HepG2 (cell line): ENCODE results near the gene LYST. TPM values are rescaled to one million over a fixed set of nuclear protein-coding genes. Genes with fewer than 3 reads are reported as not detected.

ENCODE experiments used
- ATAC-seq: fragments of 200-7000 bp; cut with Tn5 transposase; 3 replicates; pipeline ENCODE4 v1.9.1; 2020; ENCODE audit warnings: mild to moderate bottlenecking, moderate library complexity
- BruUV-seq: library from RNA; stranded (reverse); fragments of 400-500 nt; replicated peaks from 2 replicates; lab custom pipeline; 2021; lab: Mats Ljungman, UMichigan
- CTCF ChIA-PET: fragments of 300-600 bp; formaldehyde crosslinking; extraction: SDS; loops from one replicate; lab custom pipeline; 2021; ENCODE audit warnings: low total read pairs, inconsistent platforms, low intra/inter-chr PET ratio; lab: Yijun Ruan, JAX
- POLR2A ChIA-PET: fragments of 350-600 bp; sonication (Branson Sonifier 250); formaldehyde crosslinking; loops from one replicate; lab custom pipeline; 2020; ENCODE audit warnings: antibody characterized with exemption, inconsistent platforms; lab: Yijun Ruan, JAX
- DNase-seq: peaks from one replicate; pipeline ENCODE4 v3.0.0-alpha.2; 2015; ENCODE audit warnings: low spot score
- FAIRE-seq: peaks from 3 replicates; lab custom pipeline; 2011; peaks lifted over from hg19 to GRCh38; lab: Jason Lieb, UNC
- H2AFZ ChIP-seq: one replicate; pipeline ENCODE4 v1.6.1; 2011; ENCODE audit warnings: low read length, inconsistent platforms
- H3K27ac ChIP-seq: fragments of 300-600 bp; 3 replicates; pipeline ENCODE4 v1.8.0; 2011; ENCODE audit warnings: mixed run types, mild to moderate bottlenecking, mixed read lengths, low read length, inconsistent platforms; ENCODE audit not compliant: insufficient read depth; ENCODE audit errors: extremely low read length
- H3K27me3 ChIP-seq, 2 experiments: fragments of 200-600 bp in 1 of 2; 2 replicates in 1 of 2; 3 replicates in 1 of 2; pipeline versions ENCODE4 v1.6.0 to v1.8.0; 2011; ENCODE audit warnings: low read length in 2 of 2, mild to moderate bottlenecking in 2 of 2, moderate library complexity in 2 of 2, inconsistent platforms in 1 of 2; ENCODE audit not compliant: insufficient read depth in 2 of 2, control insufficient read depth in 1 of 2
- H3K36me3 ChIP-seq, 2 experiments: fragments of 200-600 bp in 1 of 2; replicated peaks in 1 of 2; 2 replicates in 1 of 2; 3 replicates in 1 of 2; pipeline versions ENCODE4 v1.5.1 to v1.8.0; 2011; ENCODE audit warnings: low read length in 2 of 2, inconsistent platforms in 1 of 2; ENCODE audit not compliant: insufficient read depth in 2 of 2, control insufficient read depth in 1 of 2
- H3K4me1 ChIP-seq: 2 replicates; pipeline ENCODE4 v1.5.1; 2012; ENCODE audit warnings: low read length, inconsistent platforms; ENCODE audit not compliant: insufficient read depth
- H3K4me2 ChIP-seq: 2 replicates; pipeline ENCODE4 v1.6.0; 2011; ENCODE audit warnings: low read depth, low read length, inconsistent platforms
- H3K4me3 ChIP-seq, 3 experiments: fragments of 200-600 bp in 1 of 3; sonication (generic), shearing (Covaris generic) in 1 of 3; replicated peaks in 1 of 3; 2 replicates each; pipeline ENCODE4 v1.5.1; 2011 to 2016; ENCODE audit warnings: low read length in 3 of 3, inconsistent platforms in 2 of 3, low read depth in 2 of 3, mild to moderate bottlenecking in 2 of 3, control low read depth in 1 of 3, mixed read lengths in 1 of 3; ENCODE audit not compliant: insufficient read depth in 1 of 3
- H3K79me2 ChIP-seq: one replicate; pipeline ENCODE4 v1.6.1; 2011; ENCODE audit warnings: low read length, inconsistent platforms; ENCODE audit not compliant: insufficient read depth
- H3K9ac ChIP-seq: 2 replicates; pipeline ENCODE4 v1.6.0; 2011; ENCODE audit warnings: mild to moderate bottlenecking, low read depth, low read length, inconsistent platforms; ENCODE audit not compliant: insufficient read depth
- H3K9me3 ChIP-seq: 2 replicates; pipeline ENCODE4 v1.5.1; 2012; ENCODE audit warnings: mild to moderate bottlenecking, low read length
- H4K20me1 ChIP-seq: 2 replicates; pipeline ENCODE4 v1.6.0; 2011; ENCODE audit warnings: inconsistent platforms, mild to moderate bottlenecking, low read length, moderate library complexity; ENCODE audit not compliant: insufficient read depth
- BATF2 ChIP-seq: sonication (generic); formaldehyde crosslinking; IDR thresholded peaks from 2 replicates; pipeline ENCODE4 v1.8.0; 2022; ENCODE audit warnings: mild to moderate bottlenecking, missing genetic modification reagents, moderate library complexity
- BRF2 ChIP-seq: sonication (generic); formaldehyde crosslinking; IDR thresholded peaks from 2 replicates; pipeline ENCODE4 v1.8.1; 2022; ENCODE audit warnings: mild to moderate bottlenecking, missing genetic modification reagents
- CTCF ChIP-seq: sonication (generic); formaldehyde crosslinking; IDR thresholded peaks from 2 replicates; pipeline ENCODE4 v1.5.0; 2020; ENCODE audit warnings: mild to moderate bottlenecking, missing genetic modification reagents, moderate library complexity
- JARID2 ChIP-seq: sonication (generic); formaldehyde crosslinking; IDR thresholded peaks from 2 replicates; pipeline ENCODE4 v1.8.1; 2023; ENCODE audit warnings: missing genetic modification reagents, inconsistent platforms; ENCODE audit not compliant: insufficient replicate concordance
- MTF2 ChIP-seq: sonication (generic); formaldehyde crosslinking; IDR thresholded peaks from 2 replicates; pipeline ENCODE4 v1.5.0; 2020; ENCODE audit warnings: missing genetic modification reagents, borderline replicate concordance
- NR2F1 ChIP-seq, 2 experiments: fragments of 450-650 bp in 1 of 2; formaldehyde crosslinking in 1 of 2; IDR thresholded peaks; 2 replicates each; pipeline versions ENCODE4 v1.5.0 to v1.6.1; 2016 to 2020; ENCODE audit warnings: mild to moderate bottlenecking in 1 of 2, missing compliant biosample characterization in 1 of 2, missing genetic modification reagents in 1 of 2, moderate library complexity in 1 of 2
- SMC3 ChIP-seq: IDR thresholded peaks from 2 replicates; pipeline ENCODE4 v1.6.1; 2011; ENCODE audit warnings: low read length, improper control_type of control experiment
- STAG1 ChIP-seq: sonication (generic); formaldehyde crosslinking; IDR thresholded peaks from 2 replicates; pipeline ENCODE4 v1.4.0; 2020; ENCODE audit warnings: missing genetic modification reagents
- ZNF17 ChIP-seq: sonication (generic); formaldehyde crosslinking; IDR thresholded peaks from 2 replicates; pipeline ENCODE4 v1.5.0; 2020; ENCODE audit warnings: mild to moderate bottlenecking, missing genetic modification reagents
- ZNF773 ChIP-seq: sonication (generic); formaldehyde crosslinking; IDR thresholded peaks from 2 replicates; pipeline ENCODE4 v1.4.0; 2020; ENCODE audit warnings: missing genetic modification reagents, borderline replicate concordance
- WGBS: methylation state at CpG from one replicate; pipeline ENCODE4 v1.1.6; 2017; ENCODE audit warnings: low lambda C conversion rate; 5-methylcytosine and 5-hydroxymethylcytosine counted together
- in situ Hi-C: cut with HindIII; loops from 2 replicates; pipeline ENCODE4 v1.10.0; 2017; ENCODE audit warnings: low pct_unique_long_range_greater_than_20kb; ENCODE audit not compliant: extremely low pct_ligation_motif_present
- intact Hi-C: fragments of 100-400 bp; cut with micrococcal nuclease; formaldehyde crosslinking; loops from one replicate; pipeline ENCODE4 v1.10.0; 2022; ENCODE audit not compliant: unreplicated experiment
- polyA plus RNA-seq, 8 experiments: library from polyadenylated mRNA; depleted of rRNA in 3 of 8; stranded (reverse) in 7 of 8; unstranded in 1 of 8; fragments of >200 nt; fragmentation: Illumina TruSeq in 4 of 8; extraction: Trizol in 4 of 8; gene quantifications; 2 replicates each; pipeline versions ENCODE4 v1.2.1 to v1.2.3, GENCODE V29; 2011 to 2016; ENCODE audit warnings: low read depth in 4 of 8, missing spikeins in 1 of 8, mixed read lengths in 1 of 8; ENCODE audit not compliant: insufficient read depth in 1 of 8
- total RNA-seq, 5 experiments: library from RNA; depleted of rRNA; stranded (reverse); fragments of >200 nt; fragmentation: Illumina TruSeq; extraction: Trizol; gene quantifications; 2 replicates each; pipeline ENCODE4 v1.2.3, GENCODE V29; 2016; ENCODE audit warnings: low read depth in 1 of 5
- TF ChIP-seq, protein P1 (sequence below), 2 experiments: sonication (generic) in 1 of 2; formaldehyde crosslinking in 1 of 2; IDR thresholded peaks; 2 replicates each; pipeline versions ENCODE4 v1.6.1 to v1.9.0; 2014 to 2022; ENCODE audit warnings: antibody characterized with exemption in 1 of 2, borderline replicate concordance in 1 of 2, inconsistent platforms in 1 of 2, low read depth in 1 of 2, missing genetic modification reagents in 1 of 2

The LYST gene
- total and polyA plus RNA-seq, 2 of the 13 experiments (the other 11 are each of a cell fraction or from before 2014, with no cell fraction given) = 0.91 to 2.5 TPM

- no peak for TF ChIP-seq ZNF773
- no peak for TF ChIP-seq ZNF17 (CRISPR knock-in tag)
- TF ChIP-seq BATF2 = no peak
These were observed 81.8 kb downstream of the LYST start (continued) for GRCh38 chr1:235784950-235785349.

DNA sequence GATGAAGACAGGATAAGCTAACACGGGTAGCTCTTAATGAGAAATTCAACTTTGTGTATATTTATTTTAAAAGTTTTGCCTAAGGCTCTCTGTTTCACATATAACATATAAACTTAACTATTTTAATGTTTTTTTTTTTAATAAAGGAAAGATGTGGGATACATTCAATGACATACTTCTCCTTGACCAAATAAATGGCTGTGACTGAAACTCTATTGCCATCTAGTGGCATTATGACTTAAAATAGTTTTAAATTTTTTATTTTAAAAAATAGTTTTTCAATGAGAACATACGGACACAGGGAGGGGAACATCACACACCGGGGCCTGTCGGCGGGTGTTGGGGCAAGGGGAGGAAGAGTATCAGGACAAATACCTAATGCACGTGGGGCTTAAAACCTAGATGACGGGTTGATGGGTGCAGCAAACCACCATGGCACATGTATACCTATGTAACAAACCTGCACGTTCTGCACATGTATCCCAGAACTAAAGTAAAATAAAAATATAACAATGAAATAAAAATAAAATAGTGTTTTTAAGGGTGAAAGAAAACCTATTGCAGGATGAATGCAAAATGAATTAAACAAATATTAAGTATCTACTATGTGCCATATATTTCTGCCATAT is 83.4 kb downstream of the LYST start:
- Histone ChIP-seq H3K4me1 (no peaks in the 10 kb centered on the region), H3K9me3 (no peaks in the 10 kb centered on the region), H2AFZ (no peak overlapping the region), H3K27me3 (no peaks in the 10 kb centered on the region), H3K27ac (no peak overlapping the region), H4K20me1 (no peaks in the 10 kb centered on the region), H3K9ac (no peak overlapping the region), H3K4me3 (no peak overlapping the region), H3K4me2 (no peak overlapping the region), H3K36me3 (no peaks in the 10 kb centered on the region), H3K79me2 (no peaks in the 10 kb centered on the region)
- WGBS = 24% methylated on average over 8 of the region's 8 CpGs
- TF ChIP-seq NR2F1 (CRISPR knock-in tag; IDR thresholded peaks at IDR 0.05) (no peak), BRF2 (no peak), MTF2 (CRISPR knock-in tag) (no peak), CTCF (CRISPR knock-in tag) (peak; percentile 41), SMC3 (0 out of 2 replicates have a peak, but pooled peaks have one; percentile 29), JARID2 (no peak), STAG1 (CRISPR knock-in tag) (peak; percentile 74)
- TF ChIP-seq, protein P1, sequence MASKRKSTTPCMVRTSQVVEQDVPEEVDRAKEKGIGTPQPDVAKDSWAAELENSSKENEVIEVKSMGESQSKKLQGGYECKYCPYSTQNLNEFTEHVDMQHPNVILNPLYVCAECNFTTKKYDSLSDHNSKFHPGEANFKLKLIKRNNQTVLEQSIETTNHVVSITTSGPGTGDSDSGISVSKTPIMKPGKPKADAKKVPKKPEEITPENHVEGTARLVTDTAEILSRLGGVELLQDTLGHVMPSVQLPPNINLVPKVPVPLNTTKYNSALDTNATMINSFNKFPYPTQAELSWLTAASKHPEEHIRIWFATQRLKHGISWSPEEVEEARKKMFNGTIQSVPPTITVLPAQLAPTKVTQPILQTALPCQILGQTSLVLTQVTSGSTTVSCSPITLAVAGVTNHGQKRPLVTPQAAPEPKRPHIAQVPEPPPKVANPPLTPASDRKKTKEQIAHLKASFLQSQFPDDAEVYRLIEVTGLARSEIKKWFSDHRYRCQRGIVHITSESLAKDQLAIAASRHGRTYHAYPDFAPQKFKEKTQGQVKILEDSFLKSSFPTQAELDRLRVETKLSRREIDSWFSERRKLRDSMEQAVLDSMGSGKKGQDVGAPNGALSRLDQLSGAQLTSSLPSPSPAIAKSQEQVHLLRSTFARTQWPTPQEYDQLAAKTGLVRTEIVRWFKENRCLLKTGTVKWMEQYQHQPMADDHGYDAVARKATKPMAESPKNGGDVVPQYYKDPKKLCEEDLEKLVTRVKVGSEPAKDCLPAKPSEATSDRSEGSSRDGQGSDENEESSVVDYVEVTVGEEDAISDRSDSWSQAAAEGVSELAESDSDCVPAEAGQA (IDR thresholded peaks at IDR 0.05; ENCODE audit: low read depth) = no peak
- TF ChIP-seq, protein P1 (CRISPR knock-in tag; IDR thresholded peaks at IDR 0.05; ENCODE audit: borderline replicate concordance) = no peak
- POLR2A ChIA-PET = no interaction called here
- BruUV-seq = no TSS peak
- ATAC-seq = no peak
- in situ Hi-C loops = loop anchor here (10.0 kb wide), 1 partner anchor 268 kb away; no protein-coding TSS in a partner anchor
- FAIRE-seq = no peak
- CTCF ChIA-PET = interaction anchor here (1.6 kb wide), 1 partner anchor 269 kb away, joined by 12 read pairs; no protein-coding TSS in a partner anchor
- intact Hi-C loops = loop anchor here (1.0 to 10.0 kb wide), 2 partner anchors 269 to 688 kb away; no protein-coding TSS in a partner anchor
- DNase-seq = peak; percentile 43
